Neural crest cell (in vitro differentiated cells): Measurements from ENCODE around the gene TLE4. TPM values are rescaled to one million over a fixed set of nuclear protein-coding genes. Genes with fewer than 3 reads are reported as not detected.

Source experiments
- DNase-seq: peaks from one replicate; pipeline ENCODE4 v3.0.0; 2021; ENCODE audit warnings: low read depth, mixed read lengths, low spot score
- H3K27ac Mint-ChIP-seq: one replicate; pipeline ENCODE4 v1.8.0; 2021; ENCODE audit warnings: mild to moderate bottlenecking, mixed read lengths; ENCODE audit not compliant: unreplicated experiment
- H3K27me3 Mint-ChIP-seq: 2 replicates; pipeline ENCODE4 v1.8.0; 2021; ENCODE audit warnings: low read depth, mild to moderate bottlenecking, mixed read lengths
- H3K36me3 Mint-ChIP-seq: 2 replicates; pipeline ENCODE4 v1.8.0; 2021; ENCODE audit warnings: low read depth, mild to moderate bottlenecking, mixed read lengths
- H3K4me1 Mint-ChIP-seq: 2 replicates; pipeline ENCODE4 v1.8.0; 2021; ENCODE audit warnings: mixed read lengths
- H3K4me3 Mint-ChIP-seq: one replicate; pipeline ENCODE4 v1.8.0; 2021; ENCODE audit warnings: mild to moderate bottlenecking, mixed read lengths
- H3K9me3 Mint-ChIP-seq: 2 replicates; pipeline ENCODE4 v1.8.0; 2021; ENCODE audit warnings: mixed read lengths
- CTCF ChIP-seq: fragments of 200-600 bp; sonication (generic); conservative IDR thresholded peaks from 2 replicates; pipeline ENCODE4 v1.5.0; 2021; ENCODE audit warnings: antibody characterized with exemption, mild to moderate bottlenecking
- total RNA-seq: library from RNA; stranded (reverse); gene quantifications from 2 replicates; pipeline ENCODE4 v1.2.1, GENCODE V29; 2021

TLE4 gene
- total RNA-seq, 1 donor from 2014 or later = 85.8 TPM

DNA sequence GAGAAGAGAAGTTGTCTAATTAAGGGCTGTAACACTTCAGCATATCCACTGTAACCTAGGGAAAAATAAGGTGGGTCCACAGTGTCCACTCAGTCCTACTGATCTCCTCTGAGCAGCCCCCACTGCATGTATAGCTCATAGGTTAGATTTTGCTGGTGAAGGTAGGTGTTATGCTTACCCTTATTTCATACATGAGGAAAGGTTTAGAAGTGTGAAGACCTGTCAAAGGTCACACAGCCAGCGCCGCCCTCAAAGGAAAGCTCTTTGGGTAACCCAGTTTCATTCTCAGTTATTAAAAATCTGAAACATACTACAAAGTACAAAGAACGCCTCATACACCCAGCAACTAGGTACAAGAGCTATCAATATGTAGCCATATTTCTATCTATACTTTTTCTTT, 87.2 kb downstream of the TLE4 start:
- Mint-ChIP-seq H3K27me3 (peaks cover 1% of the 10 kb centered on the region), H3K4me1 (peaks cover 56% of the 10 kb centered on the region), H3K36me3 (peaks cover 17% of the 10 kb centered on the region), H3K27ac (no peak overlapping the region), H3K4me3 (no peak overlapping the region), H3K9me3 (no peaks in the 10 kb centered on the region)
- TF ChIP-seq CTCF = no peak
- no peak for DNase-seq

GRCh38 chr9:79660615-79661014, 88.8 kb downstream of the TLE4 start:
- H3K36me3 Mint-ChIP-seq = peaks cover 17% of the 10 kb centered on the region
- H3K27me3 Mint-ChIP-seq = peaks cover 3% of the 10 kb centered on the region
- no peak for TF ChIP-seq CTCF
- no peak overlapping the region for H3K27ac Mint-ChIP-seq
- peak overlapping the region; percentile 16 for H3K4me3 Mint-ChIP-seq
- H3K9me3 Mint-ChIP-seq = no peaks in the 10 kb centered on the region
- DNase-seq = no peak
- H3K4me1 Mint-ChIP-seq = peaks cover 72% of the 10 kb centered on the region

DNA sequence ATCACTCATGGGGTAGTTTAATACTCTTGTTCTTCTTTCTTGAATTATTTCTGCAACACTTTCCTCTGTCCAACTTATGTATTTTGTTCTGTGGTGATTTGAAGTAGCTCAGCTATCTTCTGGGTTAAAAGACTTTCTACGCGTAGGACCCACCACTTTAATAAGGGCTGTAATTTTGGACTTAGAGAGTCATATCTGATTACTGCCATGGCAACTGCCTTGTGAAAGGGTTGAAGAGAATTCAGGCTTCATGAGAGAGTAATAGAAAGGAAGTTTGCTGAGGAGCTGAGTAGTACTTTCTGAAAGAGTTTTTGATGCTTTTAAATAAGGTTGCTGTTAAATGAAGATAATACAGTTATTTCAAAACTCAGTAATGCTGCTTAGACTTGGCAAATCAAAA, 89.5 kb downstream of the TLE4 start:
- Mint-ChIP-seq H3K27ac (no peak overlapping the region), H3K27me3 (peaks cover 3% of the 10 kb centered on the region), H3K9me3 (no peaks in the 10 kb centered on the region), H3K36me3 (peaks cover 12% of the 10 kb centered on the region), H3K4me3 (no peak overlapping the region), H3K4me1 (peaks cover 71% of the 10 kb centered on the region)
- TF ChIP-seq CTCF = no peak
- no peak for DNase-seq

DNA sequence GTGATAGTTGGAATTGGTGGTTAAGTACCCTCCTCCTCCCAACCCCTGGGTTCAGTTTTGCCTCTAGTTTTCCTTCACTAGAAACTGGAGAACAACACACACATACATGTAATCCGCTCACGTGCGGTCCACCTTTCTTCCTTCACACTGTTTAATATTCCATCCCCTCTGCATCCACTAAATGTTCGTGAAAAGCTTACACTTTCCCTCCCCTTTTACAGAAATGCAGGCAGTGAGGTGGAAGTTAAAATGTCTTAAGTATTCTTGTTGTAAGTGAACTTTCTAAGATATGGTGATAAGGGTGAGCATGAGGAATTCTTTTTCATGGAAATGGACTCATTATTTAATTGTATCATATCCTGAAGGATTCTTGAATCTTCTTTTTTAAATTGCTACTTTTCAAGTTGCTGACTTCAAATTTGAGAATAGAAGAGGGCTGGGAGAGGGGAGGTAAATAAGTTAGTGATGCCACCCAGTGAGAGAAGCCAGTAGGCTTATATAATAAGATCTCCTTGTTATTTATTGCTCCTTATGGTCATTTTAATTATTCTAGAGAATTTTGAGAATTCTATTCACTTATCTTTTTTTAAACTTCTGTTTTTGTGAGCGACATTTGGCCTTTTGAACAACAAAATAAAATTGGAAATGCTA, 90.2 kb downstream of the TLE4 start:
- no peak for DNase-seq
- H3K36me3 Mint-ChIP-seq = peaks cover 10% of the 10 kb centered on the region
- H3K27ac Mint-ChIP-seq = peak overlapping the region; percentile 88
- peaks cover 3% of the 10 kb centered on the region for H3K27me3 Mint-ChIP-seq
- H3K9me3 Mint-ChIP-seq = no peaks in the 10 kb centered on the region
- peak overlapping the region; percentile 82 for H3K4me3 Mint-ChIP-seq
- TF ChIP-seq CTCF = no peak
- H3K4me1 Mint-ChIP-seq = peaks cover 74% of the 10 kb centered on the region

GRCh38 chr9:79662537-79662956, 90.8 kb downstream of the TLE4 start:
- H3K9me3 Mint-ChIP-seq = no peaks in the 10 kb centered on the region
- peaks cover 6% of the 10 kb centered on the region for H3K36me3 Mint-ChIP-seq
- H3K27me3 Mint-ChIP-seq = peaks cover 3% of the 10 kb centered on the region
- peak overlapping the region; percentile 88 for H3K27ac Mint-ChIP-seq
- DNase-seq = peak; percentile 24
- no peak for TF ChIP-seq CTCF
- peaks cover 75% of the 10 kb centered on the region for H3K4me1 Mint-ChIP-seq
- H3K4me3 Mint-ChIP-seq = peak overlapping the region; percentile 82
